ENCODE data around the gene PPIE. TPM values are rescaled to one million over a fixed set of nuclear protein-coding genes. Genes with fewer than 3 reads are reported as not detected.
A peak's percentile ranks its signal among the peaks of the same experiment; 100 is the strongest.

The PPIE gene
- total RNA-seq, 1 donor from 2014 or later, result 32.4 TPM

DNA sequence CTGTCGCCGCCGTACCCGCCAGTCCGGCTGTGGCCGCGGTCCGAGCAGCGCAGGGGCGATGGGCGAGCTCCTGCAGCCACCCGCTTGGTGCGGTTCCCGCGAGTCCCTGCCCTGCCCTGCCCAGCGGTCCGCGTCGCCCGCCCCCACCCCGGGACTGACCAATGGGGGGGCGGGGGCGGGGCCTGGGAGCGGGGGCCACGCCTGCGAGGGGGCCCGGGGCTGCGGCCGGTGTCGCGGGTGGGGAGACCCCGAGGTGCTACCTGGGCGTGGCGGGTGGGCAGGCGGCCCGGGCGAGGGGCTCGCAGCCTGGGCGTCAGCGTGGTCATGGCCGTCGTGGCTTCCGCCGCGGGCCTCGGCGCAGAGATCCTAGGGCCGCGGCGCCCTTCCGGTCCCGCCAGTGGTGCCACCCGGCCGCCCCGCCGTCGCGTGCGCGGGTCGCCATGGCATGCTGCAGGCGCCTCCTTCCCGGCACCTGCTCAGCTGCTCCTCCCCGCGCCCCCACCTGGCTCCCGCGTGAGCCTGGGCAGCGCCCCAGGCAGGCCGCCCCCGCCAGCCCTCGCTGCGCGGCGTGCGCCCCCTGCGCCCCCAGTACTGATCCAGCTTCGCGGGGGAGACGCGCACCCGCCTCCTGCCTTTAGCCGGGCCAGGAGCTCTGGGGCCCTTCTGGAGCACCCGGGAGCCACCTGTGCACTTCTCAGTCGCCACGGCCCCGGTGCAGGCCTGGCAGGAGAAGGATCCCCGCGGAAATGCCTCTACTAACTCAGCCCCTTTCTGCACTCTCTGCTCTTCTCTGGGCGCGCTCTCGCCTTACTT is 50.3 kb downstream of the PPIE start, which contains the start of gene BMP8B:
BMP8B (minus strand) TSS at position 108 of the 813 bp plus-strand sequence. CDS start 380 bp downstream, outside the sequence.
- Histone ChIP-seq H3K36me3 (no peaks in the 10 kb centered on the region), H3K27me3 (no peaks in the 10 kb centered on the region), H3K4me3 (peak within 1 kb of the TSS; percentile 46 to 49), H3K27ac (no peak within 1 kb of the TSS), H3K9me3 (no peaks in the 10 kb centered on the region), H3K4me1 (peaks cover 6% of the 10 kb centered on the region)
- intact Hi-C loops (cut with DNase I), result no loop called here
- DNase-seq (ENCODE audit: extremely low spot score in 2 of 2), result no peak
- TF ChIP-seq POLR2AphosphoS5 (IDR thresholded peaks at IDR 0.05; ENCODE audit: insufficient read depth in 1 of 2, low read depth in 1 of 2) (no peak), POLR2A (IDR thresholded peaks at IDR 0.05) (no peak)
- TF ChIP-seq, protein P1, sequence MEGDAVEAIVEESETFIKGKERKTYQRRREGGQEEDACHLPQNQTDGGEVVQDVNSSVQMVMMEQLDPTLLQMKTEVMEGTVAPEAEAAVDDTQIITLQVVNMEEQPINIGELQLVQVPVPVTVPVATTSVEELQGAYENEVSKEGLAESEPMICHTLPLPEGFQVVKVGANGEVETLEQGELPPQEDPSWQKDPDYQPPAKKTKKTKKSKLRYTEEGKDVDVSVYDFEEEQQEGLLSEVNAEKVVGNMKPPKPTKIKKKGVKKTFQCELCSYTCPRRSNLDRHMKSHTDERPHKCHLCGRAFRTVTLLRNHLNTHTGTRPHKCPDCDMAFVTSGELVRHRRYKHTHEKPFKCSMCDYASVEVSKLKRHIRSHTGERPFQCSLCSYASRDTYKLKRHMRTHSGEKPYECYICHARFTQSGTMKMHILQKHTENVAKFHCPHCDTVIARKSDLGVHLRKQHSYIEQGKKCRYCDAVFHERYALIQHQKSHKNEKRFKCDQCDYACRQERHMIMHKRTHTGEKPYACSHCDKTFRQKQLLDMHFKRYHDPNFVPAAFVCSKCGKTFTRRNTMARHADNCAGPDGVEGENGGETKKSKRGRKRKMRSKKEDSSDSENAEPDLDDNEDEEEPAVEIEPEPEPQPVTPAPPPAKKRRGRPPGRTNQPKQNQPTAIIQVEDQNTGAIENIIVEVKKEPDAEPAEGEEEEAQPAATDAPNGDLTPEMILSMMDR (IDR thresholded peaks at IDR 0.05), result no peak

DNA sequence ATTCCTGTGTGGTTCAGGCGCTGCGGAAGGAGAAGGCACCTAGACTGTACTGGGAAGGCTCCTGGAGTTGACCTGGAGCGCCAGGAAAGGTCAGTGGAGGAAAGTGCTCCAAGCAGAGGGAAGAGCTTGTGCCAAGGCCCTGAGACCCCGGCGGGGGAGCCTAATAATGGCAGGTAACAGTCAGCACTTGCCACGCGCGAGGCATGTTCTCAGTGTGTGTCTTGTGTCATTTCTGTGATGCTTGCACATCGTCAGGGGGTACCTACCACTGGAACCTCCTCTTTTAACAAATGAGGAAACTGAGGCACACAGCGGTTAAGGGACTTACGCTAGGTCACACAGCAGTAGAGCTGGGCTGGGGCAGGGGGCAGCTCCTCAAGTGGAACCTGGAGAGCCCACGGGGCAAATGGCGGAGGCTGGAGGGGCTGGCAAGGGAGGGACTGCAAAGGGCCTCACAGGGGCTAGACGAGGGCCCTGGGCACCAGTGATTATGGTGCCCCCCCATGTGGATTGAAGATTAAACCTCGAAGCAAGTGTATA is 51.0 kb downstream of the PPIE start:
- no peak for TF ChIP-seq POLR2A (IDR thresholded peaks at IDR 0.05)
- no peak for TF ChIP-seq POLR2AphosphoS5 (IDR thresholded peaks at IDR 0.05; ENCODE audit: insufficient read depth in 1 of 2, low read depth in 1 of 2)
- TF ChIP-seq, protein P1 (IDR thresholded peaks at IDR 0.05), result no peak
- Histone ChIP-seq H3K4me1 (peaks cover 6% of the 10 kb centered on the region), H3K4me3 (peak overlapping the region; percentile 46 to 49), H3K36me3 (no peaks in the 10 kb centered on the region), H3K9me3 (no peaks in the 10 kb centered on the region), H3K27ac (no peak overlapping the region), H3K27me3 (no peaks in the 10 kb centered on the region)
- intact Hi-C loops (cut with DNase I), result no loop called here
- no peak for DNase-seq (ENCODE audit: extremely low spot score in 2 of 2)

DNA sequence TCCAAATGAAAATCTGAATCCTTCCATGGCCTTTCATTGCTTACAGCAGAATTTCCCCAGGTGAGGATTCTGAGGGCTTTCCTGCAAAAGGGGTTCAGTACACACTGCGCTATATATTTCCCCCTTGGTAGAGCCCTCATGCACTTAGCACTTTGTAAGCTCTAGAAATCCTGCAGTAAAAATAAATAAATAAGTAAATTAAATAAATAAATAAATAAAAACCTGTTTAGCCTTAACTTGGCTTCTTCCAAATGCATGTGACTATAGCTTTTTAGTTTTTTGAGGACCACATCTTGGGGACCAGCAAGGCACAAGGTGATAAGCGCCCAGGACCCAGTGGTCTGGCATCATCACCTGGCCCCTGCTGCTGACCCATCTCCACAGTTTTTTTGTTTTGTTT is 53.2 kb downstream of the PPIE start:
- H3K36me3 ChIP-seq, result no peaks in the 10 kb centered on the region
- TF ChIP-seq POLR2AphosphoS5 (IDR thresholded peaks at IDR 0.05; ENCODE audit: insufficient read depth in 1 of 2, low read depth in 1 of 2) (no peak), POLR2A (IDR thresholded peaks at IDR 0.05) (no peak)
- TF ChIP-seq, protein P1 (IDR thresholded peaks at IDR 0.05), result no peak
- DNase-seq (ENCODE audit: extremely low spot score in 2 of 2), result no peak
- H3K9me3 ChIP-seq, result no peaks in the 10 kb centered on the region
- H3K27ac ChIP-seq, result no peak overlapping the region
- H3K27me3 ChIP-seq, result no peaks in the 10 kb centered on the region
- H3K4me3 ChIP-seq, result no peak overlapping the region
- intact Hi-C loops (cut with DNase I), result no loop called here
- H3K4me1 ChIP-seq, result peaks cover 6% of the 10 kb centered on the region

DNA sequence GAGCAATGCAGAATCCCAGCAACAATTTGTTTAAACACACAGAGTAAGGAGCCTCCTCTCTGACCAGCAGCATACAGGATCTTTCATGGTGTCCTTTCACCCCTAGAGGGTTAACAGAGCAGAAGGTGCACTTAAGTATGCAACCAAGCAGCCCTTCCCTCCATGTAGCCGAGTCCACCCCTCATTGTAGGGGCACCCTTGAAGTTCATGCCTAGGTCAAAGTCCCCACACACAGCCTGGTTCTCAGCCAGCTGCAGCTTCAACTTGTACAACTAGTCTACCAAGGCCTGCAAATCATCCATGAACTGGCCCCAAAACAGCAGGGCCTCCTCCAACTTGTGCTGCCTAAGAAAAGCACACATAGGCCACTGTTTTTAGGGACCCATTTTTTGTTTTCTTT is 57.0 kb downstream of the PPIE start:
- H3K36me3 ChIP-seq, result no peaks in the 10 kb centered on the region
- no peaks in the 10 kb centered on the region for H3K27me3 ChIP-seq
- intact Hi-C loops (cut with DNase I), result no loop called here
- no peak overlapping the region for H3K27ac ChIP-seq
- no peak overlapping the region for H3K4me3 ChIP-seq
- TF ChIP-seq, protein P1 (IDR thresholded peaks at IDR 0.05), result no peak
- TF ChIP-seq POLR2A (IDR thresholded peaks at IDR 0.05) (no peak), POLR2AphosphoS5 (IDR thresholded peaks at IDR 0.05; ENCODE audit: insufficient read depth in 1 of 2, low read depth in 1 of 2) (no peak)
- no peak for DNase-seq (ENCODE audit: extremely low spot score in 2 of 2)
- no peaks in the 10 kb centered on the region for H3K9me3 ChIP-seq
- H3K4me1 ChIP-seq, result no peaks in the 10 kb centered on the region
